Measurements from ENCODE around the gene GSDME. TPM values are rescaled to one million over a fixed set of nuclear protein-coding genes. Genes with fewer than 3 reads are reported as not detected.

Gene GSDME
- total RNA-seq, 4 donors from 2014 or later, result 0.87 to 16.3 (median 10.4) TPM

DNA sequence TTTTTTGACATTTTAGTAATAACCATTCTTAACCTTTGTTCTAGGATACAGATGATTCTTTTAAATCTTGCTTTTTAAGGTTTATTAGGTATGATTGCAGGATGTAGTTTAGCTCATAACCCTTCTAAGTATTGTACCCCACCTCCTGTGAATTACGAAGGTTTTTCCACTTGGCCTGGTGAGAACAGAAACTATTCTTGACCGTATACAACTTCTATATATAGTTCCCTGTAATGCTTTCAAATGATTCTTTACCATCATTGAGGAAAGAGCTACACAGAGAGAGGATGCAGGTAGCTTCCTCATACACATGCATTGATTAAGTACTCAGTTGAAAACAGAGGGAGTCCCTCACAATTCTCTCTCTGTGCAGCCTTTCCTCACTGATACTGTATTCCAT lies 97.8 kb downstream of the GSDME start:
- WGBS, 2 donors, result 61 to 82% methylated on average over 2 of the region's 2 CpGs
- intact Hi-C loops (cut with DNase I), result no loop called here
- Histone ChIP-seq H3K4me1 (no peaks in the 10 kb centered on the region), H3K9me3 (no peaks in the 10 kb centered on the region), H3K36me3 (no peaks in the 10 kb centered on the region), H3K27me3 (no peaks in the 10 kb centered on the region), H3K4me3 (no peak overlapping the region), H3K27ac (no peak overlapping the region)
- TF ChIP-seq, protein P1, sequence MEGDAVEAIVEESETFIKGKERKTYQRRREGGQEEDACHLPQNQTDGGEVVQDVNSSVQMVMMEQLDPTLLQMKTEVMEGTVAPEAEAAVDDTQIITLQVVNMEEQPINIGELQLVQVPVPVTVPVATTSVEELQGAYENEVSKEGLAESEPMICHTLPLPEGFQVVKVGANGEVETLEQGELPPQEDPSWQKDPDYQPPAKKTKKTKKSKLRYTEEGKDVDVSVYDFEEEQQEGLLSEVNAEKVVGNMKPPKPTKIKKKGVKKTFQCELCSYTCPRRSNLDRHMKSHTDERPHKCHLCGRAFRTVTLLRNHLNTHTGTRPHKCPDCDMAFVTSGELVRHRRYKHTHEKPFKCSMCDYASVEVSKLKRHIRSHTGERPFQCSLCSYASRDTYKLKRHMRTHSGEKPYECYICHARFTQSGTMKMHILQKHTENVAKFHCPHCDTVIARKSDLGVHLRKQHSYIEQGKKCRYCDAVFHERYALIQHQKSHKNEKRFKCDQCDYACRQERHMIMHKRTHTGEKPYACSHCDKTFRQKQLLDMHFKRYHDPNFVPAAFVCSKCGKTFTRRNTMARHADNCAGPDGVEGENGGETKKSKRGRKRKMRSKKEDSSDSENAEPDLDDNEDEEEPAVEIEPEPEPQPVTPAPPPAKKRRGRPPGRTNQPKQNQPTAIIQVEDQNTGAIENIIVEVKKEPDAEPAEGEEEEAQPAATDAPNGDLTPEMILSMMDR (IDR thresholded peaks at IDR 0.05), result no peak
- no peak for TF ChIP-seq POLR2A (IDR thresholded peaks at IDR 0.05)
- DNase-seq, result no peak

DNA sequence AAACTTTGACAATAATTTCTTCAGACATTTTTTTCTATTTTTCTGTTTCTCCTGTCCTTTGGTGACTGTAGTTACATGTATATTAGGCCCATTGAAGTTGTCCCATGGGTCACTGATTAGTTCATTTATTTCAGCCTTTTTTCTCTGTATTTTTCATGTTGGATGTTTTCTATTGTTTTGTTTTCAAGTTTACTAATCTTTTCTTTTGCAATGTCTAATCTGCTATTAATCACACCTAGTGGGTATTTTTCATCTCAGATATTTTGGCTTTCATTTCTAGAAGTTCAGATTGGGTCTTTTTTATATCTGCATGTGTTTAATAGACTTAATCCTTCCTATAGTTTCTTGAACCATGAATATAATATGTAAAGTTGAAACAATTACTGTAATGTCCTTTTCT lies 99.3 kb downstream of the GSDME start:
- Histone ChIP-seq H3K4me1 (peaks cover 0 to 8% (median 0%) of the 10 kb centered on the region in 3 donors), H3K27ac (no peak overlapping the region), H3K27me3 (no peaks in the 10 kb centered on the region), H3K9me3 (no peaks in the 10 kb centered on the region), H3K4me3 (no peak overlapping the region), H3K36me3 (no peaks in the 10 kb centered on the region)
- intact Hi-C loops (cut with DNase I), result no loop called here
- no peak for DNase-seq
- TF ChIP-seq, protein P1 (IDR thresholded peaks at IDR 0.05), result no peak
- no peak for TF ChIP-seq POLR2A (IDR thresholded peaks at IDR 0.05)

DNA sequence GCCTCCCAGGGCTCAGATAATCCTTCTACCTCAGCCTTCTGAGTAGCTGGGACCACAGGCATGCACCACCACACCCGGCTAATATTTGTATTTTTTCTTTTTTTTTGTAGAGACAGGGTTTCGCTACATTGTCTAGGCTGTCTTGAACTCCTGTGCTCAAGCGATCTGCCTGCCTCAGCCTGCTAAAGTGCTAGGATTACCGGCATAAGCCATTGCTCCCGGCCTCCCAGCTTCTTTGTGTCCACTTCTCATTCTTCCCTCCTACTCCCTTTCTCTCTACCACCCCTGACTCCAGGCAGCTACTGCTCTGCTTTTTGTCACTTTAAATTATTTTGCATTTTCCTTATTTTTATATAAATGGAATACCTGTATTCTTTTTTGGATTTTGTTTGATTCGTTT lies 100.7 kb downstream of the GSDME start:
- no peak overlapping the region for H3K4me3 ChIP-seq
- WGBS, 2 donors, result 67 to 80% methylated on average over 6 of the region's 6 CpGs
- no peaks in the 10 kb centered on the region for H3K27me3 ChIP-seq
- no peak for TF ChIP-seq POLR2A (IDR thresholded peaks at IDR 0.05)
- TF ChIP-seq, protein P1 (IDR thresholded peaks at IDR 0.05), result no peak
- intact Hi-C loops (cut with DNase I), result no loop called here
- no peaks in the 10 kb centered on the region for H3K36me3 ChIP-seq
- H3K4me1 ChIP-seq, result peaks cover 0 to 8% (median 0%) of the 10 kb centered on the region in 3 donors
- no peak for DNase-seq
- H3K9me3 ChIP-seq, result no peaks in the 10 kb centered on the region
- no peak overlapping the region for H3K27ac ChIP-seq

DNA sequence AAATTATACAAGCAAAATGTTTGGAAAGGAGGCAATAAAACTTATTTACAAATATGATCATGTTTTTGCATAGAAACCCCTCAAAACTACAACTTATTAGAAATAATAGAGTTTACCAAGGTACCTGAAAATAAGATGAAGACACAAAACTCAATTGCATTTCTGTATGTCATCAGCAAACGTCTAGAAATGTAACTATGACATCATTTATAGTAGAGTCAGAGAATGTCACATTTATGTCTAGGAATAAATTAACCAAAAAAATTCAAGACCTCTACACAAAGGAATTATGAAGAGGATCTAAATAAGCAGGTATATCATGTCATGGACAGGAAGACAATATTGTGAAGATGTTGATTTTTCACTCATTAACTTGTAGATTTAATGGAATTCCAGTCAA lies 103.0 kb downstream of the GSDME start:
- H3K4me1 ChIP-seq, result peaks cover 0 to 8% (median 0%) of the 10 kb centered on the region in 3 donors
- 70 to 80% methylated on average over 1 of the region's 1 CpG for WGBS, 2 donors
- intact Hi-C loops (cut with DNase I), result no loop called here
- no peaks in the 10 kb centered on the region for H3K36me3 ChIP-seq
- H3K27ac ChIP-seq, result no peak overlapping the region
- H3K27me3 ChIP-seq, result no peaks in the 10 kb centered on the region
- TF ChIP-seq POLR2A (IDR thresholded peaks at IDR 0.05), result no peak
- TF ChIP-seq, protein P1 (IDR thresholded peaks at IDR 0.05), result no peak
- no peaks in the 10 kb centered on the region for H3K9me3 ChIP-seq
- H3K4me3 ChIP-seq, result no peak overlapping the region
- no peak for DNase-seq

DNA sequence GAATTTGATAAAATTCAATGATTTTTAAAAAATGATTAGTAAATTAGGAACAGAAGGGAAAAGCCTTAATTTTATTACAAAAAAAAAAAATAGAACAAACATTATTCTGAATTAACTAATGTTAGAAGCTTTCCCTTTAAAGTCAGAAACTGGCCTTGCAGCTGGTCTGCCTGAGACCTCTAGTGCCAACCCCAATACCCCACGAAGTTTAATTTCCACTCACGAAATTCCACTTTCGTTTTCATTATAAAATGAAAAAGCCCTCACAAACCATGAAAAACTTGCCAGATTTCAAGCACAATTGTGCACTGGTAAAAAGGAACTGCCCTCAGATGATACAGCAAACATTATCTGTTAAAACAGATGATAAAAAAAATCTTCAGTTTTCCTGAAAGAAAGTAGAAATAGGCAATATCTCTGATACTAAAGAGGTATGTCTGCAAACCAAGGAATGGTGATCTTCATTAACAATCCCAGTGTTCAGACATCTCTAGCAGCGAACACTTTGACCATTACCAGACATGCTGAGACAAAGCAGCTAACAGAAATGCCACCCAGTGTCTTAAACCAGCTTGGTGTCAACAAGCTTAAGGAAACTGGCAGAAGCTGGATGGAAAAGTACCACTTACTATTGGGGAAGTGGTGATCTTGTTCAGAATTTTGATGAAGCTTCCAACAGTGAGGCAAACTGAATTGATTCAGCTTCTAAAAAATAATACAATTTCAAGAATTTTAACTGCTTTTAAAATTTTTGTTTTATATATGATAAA lies 103.8 kb downstream of the GSDME start:
- TF ChIP-seq, protein P1 (IDR thresholded peaks at IDR 0.05), result no peak
- no peak for TF ChIP-seq POLR2A (IDR thresholded peaks at IDR 0.05)
- DNase-seq, result no peak
- intact Hi-C loops (cut with DNase I), result no loop called here
- Histone ChIP-seq H3K9me3 (no peaks in the 10 kb centered on the region), H3K36me3 (no peaks in the 10 kb centered on the region), H3K27me3 (no peaks in the 10 kb centered on the region), H3K4me1 (peaks cover 0 to 8% (median 0%) of the 10 kb centered on the region in 3 donors), H3K4me3 (peak overlapping the region in 2 of 4 donors; percentile 15 to 38), H3K27ac (peak overlapping the region in 1 of 4 donors; percentile 6)
- WGBS, 2 donors, result 32 to 34% methylated on average over 4 of the region's 4 CpGs
